GM19035 (cell line): ENCODE measurements around the gene NTM.
"Not testable (repeated sequence)": the region's sequence is repeated elsewhere in the genome, so short reads cannot be mapped to it uniquely, and the experiment has no call there.

ENCODE experiments used
- ATAC-seq: cut with Tn5 transposase; IDR thresholded peaks from one replicate; pipeline ENCODE4 v1.9.1; 2021; ENCODE audit not compliant: unreplicated experiment

NTM gene

DNA sequence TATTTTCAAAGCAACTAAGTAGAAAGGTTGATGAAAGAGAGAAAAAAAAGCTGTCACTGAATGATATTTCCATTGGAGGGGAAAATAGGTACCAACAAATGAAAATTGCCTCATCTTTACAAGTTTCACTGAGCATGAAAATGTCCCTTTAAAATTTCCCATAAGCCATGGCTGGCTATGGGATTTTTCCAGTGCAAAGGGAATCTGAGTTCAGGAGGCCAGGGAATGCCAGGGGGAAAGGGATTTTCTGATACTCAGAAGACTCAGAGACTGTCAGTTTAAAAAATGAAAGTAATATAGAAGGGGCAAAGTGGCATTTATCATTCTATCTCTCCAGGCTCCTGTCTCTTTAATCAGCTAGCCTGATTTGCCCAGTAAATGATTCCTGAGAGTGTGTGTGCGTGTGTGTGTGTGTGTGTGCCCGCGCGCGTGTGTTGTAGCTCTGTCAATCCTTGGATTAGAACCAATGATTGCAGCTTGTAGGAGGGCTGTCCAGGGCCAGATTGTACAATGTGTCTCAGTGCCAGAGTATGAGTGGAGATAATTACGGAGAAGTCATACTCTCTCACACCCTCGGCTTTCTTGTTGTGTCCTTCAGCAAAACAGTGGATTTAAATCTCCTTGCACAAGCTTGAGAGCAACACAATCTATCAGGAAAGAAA, at the start of gene NTM:
Gene NTM (plus strand): TSS at position 526 of the 662 bp plus-strand sequence.
- no peak for ATAC-seq

DNA sequence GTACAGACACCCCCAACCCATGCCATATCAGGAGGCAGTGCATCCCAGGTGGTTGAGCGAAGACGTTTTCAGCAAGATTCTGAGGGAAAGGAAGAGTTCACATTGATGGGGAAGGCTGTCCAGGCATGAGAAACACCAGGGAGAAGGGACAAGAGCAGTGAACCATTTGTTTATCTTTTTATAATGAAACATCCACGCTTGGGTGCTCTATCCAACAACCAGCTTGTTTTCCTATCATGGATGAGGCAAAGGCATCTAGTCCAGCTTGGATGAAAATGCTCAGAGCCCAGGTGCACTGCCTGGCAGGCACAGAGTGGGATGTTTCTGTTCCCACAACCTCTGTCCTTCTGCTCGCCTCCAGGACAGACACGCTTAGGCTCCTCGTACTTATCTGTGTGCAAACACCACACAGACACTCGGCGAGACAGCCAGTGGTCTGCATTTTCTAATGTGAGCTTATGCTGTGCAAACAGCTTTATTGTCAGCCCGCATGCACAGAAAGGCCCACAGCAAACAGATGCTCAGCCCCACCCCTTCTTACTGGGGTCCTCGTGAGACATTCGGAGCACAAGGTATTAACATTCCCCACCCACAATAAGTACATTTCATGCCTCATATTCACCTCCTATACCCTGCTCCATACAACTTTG, 45.4 kb upstream of the NTM start:
- no peak for ATAC-seq

GRCh38 chr11:131326829-131327228, 43.6 kb upstream of the NTM start:
- ATAC-seq = no peak

DNA sequence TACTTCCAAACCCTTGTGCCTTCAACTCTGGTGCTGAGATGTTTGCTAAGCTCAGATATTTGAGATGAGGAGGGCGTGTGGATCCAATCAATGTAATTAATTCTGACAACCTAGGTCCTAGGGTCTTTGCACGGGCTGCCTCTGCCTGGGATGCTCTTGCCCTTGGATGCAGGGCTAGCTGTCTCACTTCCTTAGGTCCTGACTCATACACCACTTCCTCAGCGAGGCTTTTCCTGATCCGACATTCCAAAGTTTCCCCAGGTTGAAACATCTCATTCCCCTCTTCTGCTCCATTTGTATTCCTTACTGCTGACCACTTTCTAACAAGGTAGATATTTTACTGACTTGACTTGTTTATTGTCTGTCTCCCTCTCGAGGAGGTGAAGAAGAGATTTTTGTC, 43.0 kb upstream of the NTM start:
- ATAC-seq = no peak

GRCh38 chr11:131328843-131329242, 41.6 kb upstream of the NTM start:
- no peak for ATAC-seq

- ATAC-seq = no peak
Measured at GRCh38 chr11:131331010-131331409, 39.4 kb upstream of the NTM start.

- no peak for ATAC-seq
Measured at GRCh38 chr11:131331546-131331945, 38.9 kb upstream of the NTM start.

DNA sequence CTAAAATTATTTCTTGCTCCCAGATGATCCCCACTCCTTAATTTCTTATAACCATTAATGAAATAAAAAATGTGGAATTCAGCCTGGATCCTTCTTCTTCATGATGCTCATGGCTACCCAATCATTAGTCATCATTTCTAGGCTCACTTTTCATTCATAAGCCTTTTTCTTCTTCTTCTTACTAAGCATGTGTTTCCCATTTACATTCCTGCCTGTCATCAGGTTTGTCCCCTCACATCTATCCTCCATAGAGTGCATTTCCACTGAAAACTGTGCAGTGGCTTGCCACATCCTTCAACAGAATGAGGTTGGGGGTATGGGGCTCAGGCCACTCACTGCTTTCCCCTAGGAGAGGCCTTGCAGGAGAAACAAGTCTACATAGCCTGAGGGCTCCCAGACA, 35.8 kb upstream of the NTM start:
- no peak for ATAC-seq

DNA sequence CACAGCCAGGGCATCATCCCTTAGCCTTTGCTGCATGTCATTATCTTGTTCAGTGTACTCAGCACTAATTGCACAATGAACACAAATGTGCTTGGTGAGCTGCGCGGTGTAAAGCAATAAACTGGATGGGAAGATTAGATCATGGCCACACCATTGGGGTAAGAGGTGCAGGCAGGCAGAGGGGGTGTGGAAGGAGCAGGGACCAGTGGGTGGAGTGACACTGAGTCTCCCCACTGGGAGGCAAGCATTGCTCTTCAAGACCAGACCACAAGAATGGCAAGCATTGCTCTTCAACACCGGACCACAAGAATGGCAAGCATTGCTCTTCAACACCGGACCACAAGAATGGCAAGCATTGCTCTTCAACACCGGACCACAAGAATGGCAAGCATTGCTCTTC, 28.5 kb upstream of the NTM start:
- not testable (repeated sequence) for ATAC-seq

GRCh38 chr11:131342442-131342841, 28.0 kb upstream of the NTM start:
- ATAC-seq = not testable (repeated sequence)

- no peak for ATAC-seq
Measured at GRCh38 chr11:131345406-131345805, 25.0 kb upstream of the NTM start.

GRCh38 chr11:131349368-131350086, 20.9 kb upstream of the NTM start:
- no peak for ATAC-seq

GRCh38 chr11:131350872-131351271, 19.5 kb upstream of the NTM start:
- ATAC-seq = no peak

DNA sequence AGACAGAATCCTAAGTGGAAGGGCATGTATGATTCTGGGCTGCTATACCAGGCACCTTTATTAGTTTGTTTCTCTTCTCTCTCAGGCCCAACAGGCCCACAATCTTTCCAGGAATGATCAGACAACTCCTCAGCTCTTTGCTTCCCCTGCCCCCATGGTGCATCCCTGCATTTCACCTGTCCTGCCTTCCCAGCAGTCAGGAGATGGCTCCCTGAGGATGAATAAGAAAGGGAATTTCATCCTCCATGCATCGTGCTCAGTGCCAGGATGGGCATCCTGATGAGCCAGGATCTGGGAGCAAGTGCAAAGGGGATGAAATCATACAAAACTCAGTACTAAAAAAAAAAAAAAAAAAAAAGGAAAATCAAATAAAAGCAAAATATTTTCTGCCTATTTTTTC, 18.6 kb upstream of the NTM start:
- ATAC-seq = no peak

GRCh38 chr11:131353766-131354165, 16.6 kb upstream of the NTM start:
- ATAC-seq = no peak

- ATAC-seq = no peak
Measured at GRCh38 chr11:131354251-131354701, 16.1 kb upstream of the NTM start.

DNA sequence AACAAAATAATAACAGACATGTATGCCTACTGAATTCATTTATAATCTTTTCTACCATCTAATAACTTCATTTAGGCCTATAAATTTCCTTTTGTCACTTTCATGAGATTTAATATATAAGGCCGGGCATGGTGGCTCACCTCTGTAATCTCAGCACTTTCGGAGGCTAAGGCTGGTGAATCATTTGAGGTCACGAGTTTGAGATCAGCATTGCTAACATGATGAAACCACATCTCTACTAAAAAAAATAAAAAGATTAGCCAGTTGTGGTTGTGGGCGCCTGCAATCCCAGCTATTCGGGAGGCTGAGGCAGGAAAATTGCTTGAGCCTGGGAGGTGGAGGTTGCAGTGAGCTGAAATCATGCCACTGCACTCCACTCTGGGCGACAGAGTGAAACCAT, 14.2 kb upstream of the NTM start:
- no peak for ATAC-seq

- no peak for ATAC-seq
Measured at GRCh38 chr11:131365329-131365930, 5.0 kb upstream of the NTM start.

GRCh38 chr11:131370901-131371790, 731 bp downstream of the NTM start:
- no peak for ATAC-seq

GRCh38 chr11:131371791-131372104, 1.3 kb downstream of the NTM start:
- ATAC-seq = no peak
